PC-9 (cell line): ENCODE data around the gene SYT1. TPM values are rescaled to one million over a fixed set of nuclear protein-coding genes. Genes with fewer than 3 reads are reported as not detected.

ENCODE experiments used
- BruUV-seq: library from RNA; stranded (reverse); fragments of 400-500 nt; replicated peaks from 2 replicates; lab custom pipeline; 2021; lab: Mats Ljungman, UMichigan
- CTCF ChIA-PET: fragments of 300-600 bp; sonication (Branson Sonifier 250); formaldehyde crosslinking; loops from one replicate; lab custom pipeline; 2022; ENCODE audit warnings: antibody characterized with exemption; lab: Charles Lee
- POLR2A ChIA-PET: fragments of 300-600 bp; sonication (Branson Sonifier 250); formaldehyde crosslinking; loops from one replicate; lab custom pipeline; 2022; ENCODE audit warnings: antibody characterized with exemption; ENCODE audit not compliant: unreplicated experiment; lab: Charles Lee
- DNase-seq, 2 experiments: peaks; one replicate each; pipeline versions ENCODE4 v3.0.0 to v3.0.0-alpha.2; 2015 to 2022; ENCODE audit warnings: mixed read lengths in 1 of 2
- H2AFZ ChIP-seq: fragments of 200-600 bp; sonication (generic); 2 replicates; pipeline ENCODE4 v1.8.1; 2017; ENCODE audit warnings: antibody characterized with exemption
- H3F3A ChIP-seq: fragments of 200-600 bp; sonication (generic); 2 replicates; pipeline ENCODE4 v1.8.1; 2017; ENCODE audit warnings: antibody characterized with exemption, mild to moderate bottlenecking, low read depth; ENCODE audit not compliant: insufficient read depth
- H3K27ac ChIP-seq: fragments of 200-600 bp; sonication (generic); 2 replicates; pipeline ENCODE4 v1.6.1; 2016; ENCODE audit warnings: mixed run types
- H3K27me3 ChIP-seq: fragments of 200-600 bp; sonication (generic); 2 replicates; pipeline ENCODE4 v1.6.1; 2016; ENCODE audit warnings: low read depth, mixed run types; ENCODE audit not compliant: insufficient read depth
- H3K36me3 ChIP-seq: fragments of 200-600 bp; sonication (generic); 2 replicates; pipeline ENCODE4 v1.6.1; 2016; ENCODE audit warnings: low read depth, mixed run types
- H3K4me1 ChIP-seq: fragments of 200-600 bp; sonication (generic); replicated peaks from 2 replicates; pipeline ENCODE4 v1.6.1; 2016; ENCODE audit warnings: mixed run types; ENCODE audit not compliant: insufficient read depth
- H3K4me2 ChIP-seq: fragments of 200-600 bp; sonication (generic); 2 replicates; pipeline ENCODE4 v1.6.1; 2017; ENCODE audit warnings: mixed run types
- H3K4me3 ChIP-seq: fragments of 200-600 bp; sonication (generic); 2 replicates; pipeline ENCODE4 v1.6.1; 2016; ENCODE audit warnings: mixed run types
- H3K79me2 ChIP-seq: fragments of 200-600 bp; sonication (generic); 2 replicates; pipeline ENCODE4 v1.6.1; 2017; ENCODE audit warnings: low read depth, mixed run types
- H3K9me2 ChIP-seq: fragments of 200-600 bp; sonication (generic); 2 replicates; pipeline ENCODE4 v1.8.1; 2017; ENCODE audit warnings: mild to moderate bottlenecking; ENCODE audit not compliant: insufficient read depth
- H3K9me3 ChIP-seq: fragments of 200-600 bp; sonication (generic); 2 replicates; pipeline ENCODE4 v1.8.1; 2016; ENCODE audit warnings: low read depth; ENCODE audit not compliant: insufficient read depth
- H4K20me1 ChIP-seq: fragments of 200-600 bp; sonication (generic); 2 replicates; pipeline ENCODE4 v1.8.1; 2017; ENCODE audit not compliant: insufficient read depth
- EZH2 ChIP-seq: fragments of 200-600 bp; sonication (generic); IDR thresholded peaks from 2 replicates; pipeline ENCODE4 v1.8.0; 2017; ENCODE audit warnings: antibody characterized with exemption, low read depth
- intact Hi-C: fragments of 100-400 bp; cut with micrococcal nuclease; formaldehyde crosslinking; loops from one replicate; pipeline ENCODE4 v1.10.0; 2022; ENCODE audit not compliant: unreplicated experiment
- total RNA-seq: library from RNA; stranded (reverse); gene quantifications from 2 replicates; pipeline ENCODE4 v1.2.3, GENCODE V29; 2021
- TF ChIP-seq, protein P1 (sequence below): fragments of 200-600 bp; sonication (generic); conservative IDR thresholded peaks from 2 replicates; pipeline ENCODE4 v1.6.1; 2017; ENCODE audit warnings: mixed run types, antibody characterized with exemption, mild to moderate bottlenecking, moderate library complexity

SYT1 gene
- total RNA-seq, 1 experiment from 2014 or later = 1.2 TPM

DNA sequence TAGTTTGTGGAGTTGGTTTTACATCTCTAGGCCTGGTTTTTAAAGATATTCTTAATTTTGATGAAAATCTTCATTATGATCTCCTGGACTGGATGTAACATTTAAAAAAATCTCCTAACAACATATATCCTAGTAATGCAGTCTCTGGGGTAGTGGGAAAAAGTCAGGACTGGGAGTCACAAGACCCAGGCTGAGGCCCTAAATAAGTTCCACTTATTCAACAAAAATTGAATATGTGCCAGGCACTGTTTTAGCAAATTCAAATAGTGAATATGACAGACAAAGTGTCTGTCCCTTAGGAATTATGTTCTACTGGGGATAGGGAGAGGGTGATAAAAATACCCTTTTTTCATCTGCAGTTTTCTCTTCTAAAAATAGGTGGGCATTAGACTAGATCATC, 577.8 kb downstream of the SYT1 start:
- BruUV-seq = no TSS peak
- intact Hi-C loops = no loop called here
- no peak overlapping the region for H2AFZ ChIP-seq
- H3F3A ChIP-seq = no peaks in the 10 kb centered on the region
- no peak overlapping the region for H3K4me3 ChIP-seq
- TF ChIP-seq, protein P1, sequence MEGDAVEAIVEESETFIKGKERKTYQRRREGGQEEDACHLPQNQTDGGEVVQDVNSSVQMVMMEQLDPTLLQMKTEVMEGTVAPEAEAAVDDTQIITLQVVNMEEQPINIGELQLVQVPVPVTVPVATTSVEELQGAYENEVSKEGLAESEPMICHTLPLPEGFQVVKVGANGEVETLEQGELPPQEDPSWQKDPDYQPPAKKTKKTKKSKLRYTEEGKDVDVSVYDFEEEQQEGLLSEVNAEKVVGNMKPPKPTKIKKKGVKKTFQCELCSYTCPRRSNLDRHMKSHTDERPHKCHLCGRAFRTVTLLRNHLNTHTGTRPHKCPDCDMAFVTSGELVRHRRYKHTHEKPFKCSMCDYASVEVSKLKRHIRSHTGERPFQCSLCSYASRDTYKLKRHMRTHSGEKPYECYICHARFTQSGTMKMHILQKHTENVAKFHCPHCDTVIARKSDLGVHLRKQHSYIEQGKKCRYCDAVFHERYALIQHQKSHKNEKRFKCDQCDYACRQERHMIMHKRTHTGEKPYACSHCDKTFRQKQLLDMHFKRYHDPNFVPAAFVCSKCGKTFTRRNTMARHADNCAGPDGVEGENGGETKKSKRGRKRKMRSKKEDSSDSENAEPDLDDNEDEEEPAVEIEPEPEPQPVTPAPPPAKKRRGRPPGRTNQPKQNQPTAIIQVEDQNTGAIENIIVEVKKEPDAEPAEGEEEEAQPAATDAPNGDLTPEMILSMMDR = no peak
- no peak for TF ChIP-seq EZH2
- no peaks in the 10 kb centered on the region for H3K36me3 ChIP-seq
- H3K79me2 ChIP-seq = no peaks in the 10 kb centered on the region
- H3K27me3 ChIP-seq = no peaks in the 10 kb centered on the region
- no peaks in the 10 kb centered on the region for H3K9me2 ChIP-seq
- peaks cover 15% of the 10 kb centered on the region for H3K4me1 ChIP-seq
- no peaks in the 10 kb centered on the region for H4K20me1 ChIP-seq
- POLR2A ChIA-PET = no interaction called here
- no peak overlapping the region for H3K27ac ChIP-seq
- CTCF ChIA-PET = no interaction called here
- H3K9me3 ChIP-seq = no peaks in the 10 kb centered on the region
- no peak overlapping the region for H3K4me2 ChIP-seq
- DNase-seq = no peak

DNA sequence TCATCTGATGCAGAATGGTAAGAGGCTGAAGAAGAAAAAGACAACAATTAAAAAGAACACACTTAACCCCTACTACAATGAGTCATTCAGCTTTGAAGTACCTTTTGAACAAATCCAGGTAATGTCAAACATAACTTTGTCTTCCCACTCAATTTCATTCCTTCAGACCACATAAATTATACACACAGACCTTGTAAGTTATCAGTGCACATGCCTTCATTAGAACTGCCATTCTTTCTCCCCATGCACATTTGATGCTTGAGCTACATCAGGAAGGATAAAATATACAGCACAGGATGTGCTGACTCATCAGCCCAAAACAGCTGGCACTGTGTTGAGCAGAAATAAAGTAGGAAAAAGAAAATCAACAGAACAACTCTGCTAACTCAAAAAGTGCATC, 579.5 kb downstream of the SYT1 start:
- no TSS peak for BruUV-seq
- Histone ChIP-seq H3K9me2 (no peaks in the 10 kb centered on the region), H2AFZ (no peak overlapping the region), H3K27ac (no peak overlapping the region), H4K20me1 (no peaks in the 10 kb centered on the region), H3K27me3 (no peaks in the 10 kb centered on the region), H3K4me2 (no peak overlapping the region), H3K36me3 (no peaks in the 10 kb centered on the region), H3K4me1 (peaks cover 6% of the 10 kb centered on the region; the same call in 1 of the 2 replicates), H3F3A (no peaks in the 10 kb centered on the region), H3K79me2 (no peaks in the 10 kb centered on the region), H3K9me3 (no peaks in the 10 kb centered on the region), H3K4me3 (no peak overlapping the region)
- no peak for DNase-seq
- TF ChIP-seq, protein P1 = no peak
- CTCF ChIA-PET = no interaction called here
- intact Hi-C loops = no loop called here
- POLR2A ChIA-PET = no interaction called here

DNA sequence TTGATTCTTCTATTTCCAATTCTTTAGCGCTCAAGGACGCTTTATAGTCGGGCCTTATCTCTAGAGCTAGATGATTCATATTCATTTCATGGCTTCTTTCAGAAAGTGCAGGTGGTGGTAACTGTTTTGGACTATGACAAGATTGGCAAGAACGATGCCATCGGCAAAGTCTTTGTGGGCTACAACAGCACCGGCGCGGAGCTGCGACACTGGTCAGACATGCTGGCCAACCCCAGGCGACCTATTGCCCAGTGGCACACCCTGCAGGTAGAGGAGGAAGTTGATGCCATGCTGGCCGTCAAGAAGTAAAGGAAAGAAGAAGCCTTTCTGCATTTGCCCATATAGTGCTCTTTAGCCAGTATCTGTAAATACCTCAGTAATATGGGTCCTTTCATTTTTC, 584.2 kb downstream of the SYT1 start:
- no peaks in the 10 kb centered on the region for H3K27me3 ChIP-seq
- CTCF ChIA-PET = no interaction called here
- DNase-seq = no peak
- no peak overlapping the region for H3K4me3 ChIP-seq
- BruUV-seq = no TSS peak
- no peaks in the 10 kb centered on the region for H3F3A ChIP-seq
- no peaks in the 10 kb centered on the region for H4K20me1 ChIP-seq
- no peaks in the 10 kb centered on the region for H3K79me2 ChIP-seq
- peaks cover 6% of the 10 kb centered on the region; the same call in 1 of the 2 replicates for H3K4me1 ChIP-seq
- no peak overlapping the region for H3K4me2 ChIP-seq
- H2AFZ ChIP-seq = no peak overlapping the region
- POLR2A ChIA-PET = interaction anchor here (0.6 kb wide), 1 partner anchor 29 kb away, joined by 4 read pairs; no protein-coding TSS in a partner anchor
- no peaks in the 10 kb centered on the region for H3K9me2 ChIP-seq
- no peaks in the 10 kb centered on the region for H3K36me3 ChIP-seq
- no peak overlapping the region for H3K27ac ChIP-seq
- no peak for TF ChIP-seq EZH2
- TF ChIP-seq, protein P1 = no peak
- intact Hi-C loops = no loop called here
- H3K9me3 ChIP-seq = 0 out of 2 replicates have a peak, but pooled peaks cover 3% of the 10 kb centered on the region
